Smooth muscle cell (in vitro differentiated cells): ENCODE data around the gene ADAMTSL3. TPM values are rescaled to one million over a fixed set of nuclear protein-coding genes. Genes with fewer than 3 reads are reported as not detected.

Experiments
- DNase-seq: peaks from one replicate; lab custom pipeline; 2025; ENCODE audit not compliant: unreplicated experiment; lab: John Stamatoyannopoulos, UW
- H2AFZ ChIP-seq: fragments of 200-600 bp; sonication (generic); 2 replicates; pipeline ENCODE4 v1.6.0; 2016; ENCODE audit warnings: antibody characterized with exemption, low read depth, mild to moderate bottlenecking
- H3F3A ChIP-seq: fragments of 200-600 bp; sonication (generic); 2 replicates; pipeline ENCODE4 v1.6.0; 2017; ENCODE audit warnings: antibody characterized with exemption, low read depth
- H3K27ac ChIP-seq: fragments of 200-600 bp; sonication (generic); 2 replicates; pipeline ENCODE4 v1.5.1; 2016; ENCODE audit warnings: low read depth, mild to moderate bottlenecking
- H3K27me3 ChIP-seq: fragments of 200-600 bp; sonication (generic); 2 replicates; pipeline ENCODE4 v1.6.1; 2016; ENCODE audit warnings: low read depth, mild to moderate bottlenecking
- H3K36me3 ChIP-seq: fragments of 200-600 bp; sonication (generic); 2 replicates; pipeline ENCODE4 v1.5.1; 2016; ENCODE audit warnings: low read depth
- H3K4me1 ChIP-seq: fragments of 200-600 bp; sonication (generic); 2 replicates; pipeline ENCODE4 v1.5.1; 2016; ENCODE audit warnings: low read depth
- H3K4me2 ChIP-seq: fragments of 200-600 bp; sonication (generic); 2 replicates; pipeline ENCODE4 v1.6.0; 2016; ENCODE audit warnings: mild to moderate bottlenecking
- H3K4me3 ChIP-seq: fragments of 200-600 bp; sonication (generic); 2 replicates; pipeline ENCODE4 v1.5.1; 2016; ENCODE audit warnings: mild to moderate bottlenecking
- H3K79me2 ChIP-seq: fragments of 200-600 bp; sonication (generic); 2 replicates; pipeline ENCODE4 v1.6.0; 2016; ENCODE audit warnings: low read depth, mild to moderate bottlenecking
- H3K9ac ChIP-seq: fragments of 200-600 bp; sonication (generic); 2 replicates; pipeline ENCODE4 v1.6.0; 2016; ENCODE audit warnings: low read depth
- H3K9me3 ChIP-seq: fragments of 200-600 bp; sonication (generic); replicated peaks from 2 replicates; pipeline ENCODE4 v1.5.1; 2016; ENCODE audit warnings: low read depth
- H4K20me1 ChIP-seq: fragments of 200-600 bp; sonication (generic); 2 replicates; pipeline ENCODE4 v1.6.0; 2016; ENCODE audit warnings: low read depth
- CTCF ChIP-seq: fragments of 200-600 bp; sonication (generic); IDR thresholded peaks from 2 replicates; pipeline ENCODE4 v1.5.1; 2017; ENCODE audit warnings: borderline replicate concordance, mild to moderate bottlenecking, antibody characterized with exemption; ENCODE audit not compliant: insufficient read depth, poor library complexity, severe bottlenecking
- WGBS: methylation state at CpG from one replicate; pipeline ENCODE4 v1.1.7; 2016; ENCODE audit warnings: low lambda C conversion rate; 5-methylcytosine and 5-hydroxymethylcytosine counted together
- polyA plus RNA-seq: library from polyadenylated mRNA; unstranded; fragments of >200 nt; fragmentation: Nextera tagmentation; extraction: Ambion mirVana; gene quantifications from 2 replicates; pipeline ENCODE4 v1.2.1, GENCODE V29; 2016
- total RNA-seq: library from RNA; depleted of rRNA; stranded (reverse); fragments of >200 nt; gene quantifications from 2 replicates; pipeline ENCODE4 v1.2.3, GENCODE V29; 2014

ADAMTSL3 gene
- total and polyA plus RNA-seq, 2 experiments from 2014 or later: 0.17 to 0.22 TPM

GRCh38 chr15:83887404-83887803 lies 233.5 kb downstream of the ADAMTSL3 start:
- TF ChIP-seq CTCF: no peak
- Histone ChIP-seq H3K27me3 (peaks cover 10% of the 10 kb centered on the region), H3F3A (no peaks in the 10 kb centered on the region), H3K36me3 (no peaks in the 10 kb centered on the region), H3K4me1 (no peaks in the 10 kb centered on the region), H3K79me2 (no peaks in the 10 kb centered on the region), H4K20me1 (no peaks in the 10 kb centered on the region), H3K4me3 (no peak overlapping the region), H3K4me2 (no peak overlapping the region), H3K27ac (no peak overlapping the region), H3K9ac (no peak overlapping the region), H2AFZ (no peak overlapping the region), H3K9me3 (no peaks in the 10 kb centered on the region)
- no peak for DNase-seq
- 86% methylated on average over 2 of the region's 2 CpGs for WGBS

- Histone ChIP-seq H4K20me1 (no peaks in the 10 kb centered on the region), H2AFZ (no peak overlapping the region), H3K36me3 (no peaks in the 10 kb centered on the region), H3K4me1 (no peaks in the 10 kb centered on the region), H3K4me3 (no peak overlapping the region), H3K9ac (no peak overlapping the region), H3K27me3 (peaks cover 10% of the 10 kb centered on the region), H3K9me3 (no peaks in the 10 kb centered on the region), H3K27ac (no peak overlapping the region), H3F3A (no peaks in the 10 kb centered on the region), H3K4me2 (no peak overlapping the region), H3K79me2 (no peaks in the 10 kb centered on the region)
- 93% methylated on average over 2 of the region's 2 CpGs for WGBS
- no peak for DNase-seq
- TF ChIP-seq CTCF: no peak
Measured at GRCh38 chr15:83887961-83888360, 234.0 kb downstream of the ADAMTSL3 start.

GRCh38 chr15:83889995-83890394 lies 236.1 kb downstream of the ADAMTSL3 start:
- no peaks in the 10 kb centered on the region for H3K79me2 ChIP-seq
- peaks cover 10% of the 10 kb centered on the region for H3K27me3 ChIP-seq
- no peak overlapping the region for H2AFZ ChIP-seq
- H3K9me3 ChIP-seq: no peaks in the 10 kb centered on the region
- no peak overlapping the region for H3K9ac ChIP-seq
- no peak overlapping the region for H3K27ac ChIP-seq
- no peaks in the 10 kb centered on the region for H4K20me1 ChIP-seq
- H3F3A ChIP-seq: no peaks in the 10 kb centered on the region
- no peaks in the 10 kb centered on the region for H3K36me3 ChIP-seq
- no peaks in the 10 kb centered on the region for H3K4me1 ChIP-seq
- no peak overlapping the region for H3K4me3 ChIP-seq
- TF ChIP-seq CTCF: no peak
- H3K4me2 ChIP-seq: no peak overlapping the region
- no peak for DNase-seq
- WGBS: 94% methylated on average over 3 of the region's 3 CpGs

GRCh38 chr15:83890587-83890986 lies 236.7 kb downstream of the ADAMTSL3 start:
- H3K4me1 ChIP-seq: no peaks in the 10 kb centered on the region
- no peak for TF ChIP-seq CTCF
- 86% methylated on average over 1 of the region's 1 CpG for WGBS
- H3K9ac ChIP-seq: no peak overlapping the region
- H3K27me3 ChIP-seq: peaks cover 10% of the 10 kb centered on the region
- H3K4me3 ChIP-seq: no peak overlapping the region
- H3K27ac ChIP-seq: no peak overlapping the region
- no peaks in the 10 kb centered on the region for H3K79me2 ChIP-seq
- H3K4me2 ChIP-seq: no peak overlapping the region
- no peaks in the 10 kb centered on the region for H3K36me3 ChIP-seq
- H3F3A ChIP-seq: no peaks in the 10 kb centered on the region
- no peak overlapping the region for H2AFZ ChIP-seq
- no peaks in the 10 kb centered on the region for H3K9me3 ChIP-seq
- no peaks in the 10 kb centered on the region for H4K20me1 ChIP-seq
- DNase-seq: no peak
